DOHH2 (cell line): ENCODE results near the gene ZNF883.

ENCODE experiments used
- H3F3A ChIP-seq: fragments of 200-600 bp; sonication (generic), shearing (Covaris generic); 2 replicates; pipeline ENCODE4 v1.6.0; 2016; ENCODE audit warnings: antibody characterized with exemption, mild to moderate bottlenecking; ENCODE audit not compliant: control insufficient read depth, insufficient read depth
- H3K27ac ChIP-seq: fragments of 200-600 bp; sonication (generic); 2 replicates; pipeline ENCODE4 v1.5.1; 2014; ENCODE audit warnings: low read depth, mild to moderate bottlenecking, low read length, moderate library complexity
- H3K27me3 ChIP-seq: fragments of 200-600 bp; sonication (generic); 2 replicates; pipeline ENCODE4 v1.6.1; 2014; ENCODE audit warnings: mild to moderate bottlenecking, low read length, mixed read lengths; ENCODE audit not compliant: control insufficient read depth
- H3K36me3 ChIP-seq: fragments of 200-600 bp; sonication (generic); 2 replicates; pipeline ENCODE4 v1.6.1; 2014; ENCODE audit warnings: mild to moderate bottlenecking, low read length, moderate library complexity, mixed read lengths; ENCODE audit not compliant: control insufficient read depth
- H3K4me1 ChIP-seq: fragments of 200-600 bp; sonication (generic); 2 replicates; pipeline ENCODE4 v1.6.1; 2014; ENCODE audit warnings: mild to moderate bottlenecking, low read length, mixed read lengths; ENCODE audit not compliant: control insufficient read depth
- H3K4me2 ChIP-seq: fragments of 200-600 bp; sonication (generic); 2 replicates; pipeline ENCODE4 v1.6.0; 2014; ENCODE audit warnings: mild to moderate bottlenecking, low read length, moderate library complexity
- H3K4me3 ChIP-seq: fragments of 200-600 bp; sonication (generic); 2 replicates; pipeline ENCODE4 v1.5.1; 2014; ENCODE audit warnings: mild to moderate bottlenecking, low read length, mixed read lengths
- H3K79me2 ChIP-seq: fragments of 200-600 bp; sonication (generic); 2 replicates; pipeline ENCODE4 v1.6.1; 2014; ENCODE audit warnings: mild to moderate bottlenecking, low read length, mixed read lengths; ENCODE audit not compliant: control insufficient read depth
- H3K9me2 ChIP-seq: fragments of 200-600 bp; sonication (generic); replicated peaks from 2 replicates; pipeline ENCODE4 v1.6.1; 2014; ENCODE audit warnings: mild to moderate bottlenecking, low read length, mixed read lengths; ENCODE audit not compliant: control insufficient read depth
- H3K9me3 ChIP-seq: fragments of 200-600 bp; sonication (generic); 2 replicates; pipeline ENCODE4 v1.6.1; 2014; ENCODE audit warnings: antibody characterized with exemption, low read length, mixed read lengths; ENCODE audit not compliant: control insufficient read depth, insufficient read depth
- H4K20me1 ChIP-seq: fragments of 200-600 bp; sonication (generic); 2 replicates; pipeline ENCODE4 v1.6.0; 2014; ENCODE audit warnings: low read depth, mild to moderate bottlenecking, antibody characterized with exemption, low read length, moderate library complexity; ENCODE audit not compliant: control insufficient read depth, insufficient read depth
- EZH2phosphoT487 ChIP-seq: fragments of 200-600 bp; sonication (generic); IDR thresholded peaks from 2 replicates; pipeline ENCODE4 v1.6.1; 2017; ENCODE audit warnings: borderline replicate concordance, mild to moderate bottlenecking, antibody characterized with exemption, low read length, moderate library complexity, mixed read lengths
- TF ChIP-seq, protein P1 (sequence below): fragments of 200-600 bp; sonication (generic); IDR thresholded peaks from one replicate; pipeline ENCODE4 v1.5.1; 2014; ENCODE audit warnings: antibody characterized with exemption, mild to moderate bottlenecking, low read depth, low read length; ENCODE audit not compliant: poor library complexity, severe bottlenecking

ZNF883 gene

DNA sequence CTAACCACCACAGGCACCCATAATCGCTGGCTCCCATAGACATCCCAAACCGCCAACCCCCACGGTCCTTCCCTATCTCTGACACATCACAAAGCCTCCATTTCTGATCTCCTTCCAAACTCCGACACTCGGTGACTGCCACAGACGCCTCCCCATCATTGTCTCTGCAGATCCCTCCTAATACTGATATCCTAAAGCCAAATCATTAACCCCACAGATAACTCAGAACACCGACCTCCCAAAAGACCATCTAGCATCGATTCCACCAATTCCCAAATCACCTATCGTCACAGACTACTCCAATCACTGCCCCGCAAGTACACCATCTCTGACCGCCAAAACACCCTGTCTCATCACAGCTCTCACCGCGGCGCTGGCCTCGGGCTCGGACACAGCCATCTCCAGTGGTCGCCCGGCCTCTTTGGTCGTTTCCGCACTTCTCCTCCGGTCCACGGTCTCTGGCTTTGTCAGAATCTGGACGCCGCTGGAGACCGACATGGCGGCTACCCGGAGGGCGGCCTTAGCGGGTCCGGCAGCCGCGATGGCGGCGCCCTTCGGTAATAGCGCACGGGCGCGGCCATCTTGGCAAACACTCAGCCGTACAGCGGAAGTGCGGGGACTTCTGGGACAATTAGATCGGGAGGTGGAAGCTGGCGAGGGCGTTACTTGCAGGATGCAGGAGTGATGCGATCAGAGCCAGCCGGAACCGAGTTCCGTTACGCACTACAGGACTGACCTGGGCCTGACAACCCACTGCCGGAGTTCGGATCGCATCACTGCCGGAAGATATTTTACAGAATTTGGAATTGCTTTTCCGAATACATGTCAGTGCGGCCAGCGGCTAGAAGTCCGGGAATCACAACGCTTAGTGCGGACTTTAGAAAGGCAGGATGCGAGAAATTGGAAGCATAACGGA lies 44.5 kb upstream of the ZNF883 start, which contains the start of gene ZFP37:
Gene ZFP37 (minus strand): TSS at position 534 of the 916 bp plus-strand sequence. CDS start 36 bp downstream, at position 498.
- H3K4me1 ChIP-seq = peaks cover 5% of the 10 kb centered on the region; the same call in 1 of the 2 replicates
- no peaks in the 10 kb centered on the region for H3K27me3 ChIP-seq
- H3K79me2 ChIP-seq = peaks cover 8% of the 10 kb centered on the region; the same call in 1 of the 2 replicates
- peak within 1 kb of the TSS; percentile 81 for H3K4me3 ChIP-seq
- TF ChIP-seq, protein P1, sequence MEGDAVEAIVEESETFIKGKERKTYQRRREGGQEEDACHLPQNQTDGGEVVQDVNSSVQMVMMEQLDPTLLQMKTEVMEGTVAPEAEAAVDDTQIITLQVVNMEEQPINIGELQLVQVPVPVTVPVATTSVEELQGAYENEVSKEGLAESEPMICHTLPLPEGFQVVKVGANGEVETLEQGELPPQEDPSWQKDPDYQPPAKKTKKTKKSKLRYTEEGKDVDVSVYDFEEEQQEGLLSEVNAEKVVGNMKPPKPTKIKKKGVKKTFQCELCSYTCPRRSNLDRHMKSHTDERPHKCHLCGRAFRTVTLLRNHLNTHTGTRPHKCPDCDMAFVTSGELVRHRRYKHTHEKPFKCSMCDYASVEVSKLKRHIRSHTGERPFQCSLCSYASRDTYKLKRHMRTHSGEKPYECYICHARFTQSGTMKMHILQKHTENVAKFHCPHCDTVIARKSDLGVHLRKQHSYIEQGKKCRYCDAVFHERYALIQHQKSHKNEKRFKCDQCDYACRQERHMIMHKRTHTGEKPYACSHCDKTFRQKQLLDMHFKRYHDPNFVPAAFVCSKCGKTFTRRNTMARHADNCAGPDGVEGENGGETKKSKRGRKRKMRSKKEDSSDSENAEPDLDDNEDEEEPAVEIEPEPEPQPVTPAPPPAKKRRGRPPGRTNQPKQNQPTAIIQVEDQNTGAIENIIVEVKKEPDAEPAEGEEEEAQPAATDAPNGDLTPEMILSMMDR = no peak
- TF ChIP-seq EZH2phosphoT487 = no peak
- no peaks in the 10 kb centered on the region for H4K20me1 ChIP-seq
- H3K36me3 ChIP-seq = no peaks in the 10 kb centered on the region
- H3K4me2 ChIP-seq = peak within 1 kb of the TSS; percentile 66
- H3K9me2 ChIP-seq = no peaks in the 10 kb centered on the region
- H3K27ac ChIP-seq = no peak within 1 kb of the TSS
- no peaks in the 10 kb centered on the region; the same call in 1 of the 2 replicates for H3F3A ChIP-seq
- peaks cover 23% of the 10 kb centered on the region; the same call in 1 of the 2 replicates for H3K9me3 ChIP-seq

DNA sequence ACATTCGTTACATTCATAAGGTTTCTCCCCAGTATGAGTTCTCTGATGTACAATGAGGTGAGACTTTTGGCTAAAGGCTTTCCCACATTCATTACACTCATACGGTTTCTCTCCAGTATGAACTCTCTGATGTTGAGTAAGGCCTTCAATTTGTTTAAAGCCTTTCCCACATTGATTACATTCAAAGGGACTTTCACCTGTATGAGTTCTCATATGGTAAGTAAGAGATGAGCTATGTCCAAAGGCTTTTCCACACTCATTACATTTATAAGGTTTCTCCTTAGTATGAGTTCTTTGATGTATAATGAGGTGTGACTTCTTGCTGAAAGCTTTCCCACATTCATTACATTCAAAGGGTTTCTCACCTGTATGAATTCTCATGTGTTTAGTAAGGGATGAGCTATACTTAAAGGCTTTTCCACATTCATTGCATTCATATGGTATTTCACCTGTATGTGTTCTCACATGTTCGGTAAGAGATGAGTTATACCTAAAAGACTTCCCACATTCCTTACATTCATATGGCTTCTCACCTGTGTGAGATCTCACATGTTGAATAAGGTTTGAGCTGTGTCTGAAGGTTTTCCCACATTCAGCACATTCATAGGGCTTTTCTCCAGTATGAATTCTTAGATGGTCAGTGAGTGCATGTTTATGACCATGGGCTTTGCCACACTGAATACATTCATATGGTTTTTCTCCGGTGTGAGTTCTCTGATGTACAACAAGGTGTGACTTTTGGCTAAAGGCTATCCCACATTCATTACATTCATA lies 31.1 kb upstream of the ZNF883 start:
- Histone ChIP-seq H3K79me2 (no peaks in the 10 kb centered on the region), H3K4me3 (no peak overlapping the region), H3K36me3 (peaks cover 39% of the 10 kb centered on the region), H3K9me3 (peaks cover 56% of the 10 kb centered on the region), H3K27me3 (no peaks in the 10 kb centered on the region), H3K9me2 (no peaks in the 10 kb centered on the region), H3K27ac (no peak overlapping the region), H3K4me2 (no peak overlapping the region), H3F3A (no peaks in the 10 kb centered on the region), H4K20me1 (no peaks in the 10 kb centered on the region), H3K4me1 (no peaks in the 10 kb centered on the region)
- no peak for TF ChIP-seq EZH2phosphoT487
- TF ChIP-seq, protein P1 = no peak

DNA sequence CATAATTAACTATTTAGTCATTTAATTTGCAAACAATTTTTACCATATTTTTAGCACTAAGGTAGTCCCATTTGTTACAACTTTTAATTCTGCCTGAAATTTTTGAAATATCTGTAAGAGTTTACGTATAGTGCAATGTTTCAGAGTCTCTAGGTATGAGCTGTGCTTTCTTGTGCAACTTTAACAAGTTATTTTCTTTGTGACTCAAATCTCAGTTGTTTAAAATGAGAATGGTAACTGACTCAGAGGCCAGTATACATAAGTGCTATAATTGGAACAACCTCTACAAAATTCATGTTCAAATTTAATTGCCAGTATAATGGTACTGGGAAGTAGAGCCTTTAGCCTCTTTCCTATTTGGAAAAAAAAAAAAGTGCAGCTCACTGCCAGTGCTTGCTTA lies 14.2 kb upstream of the ZNF883 start:
- Histone ChIP-seq H3K4me3 (no peak overlapping the region), H3K27ac (no peak overlapping the region), H4K20me1 (no peaks in the 10 kb centered on the region), H3K9me2 (no peaks in the 10 kb centered on the region), H3F3A (no peaks in the 10 kb centered on the region), H3K79me2 (no peaks in the 10 kb centered on the region), H3K9me3 (no peaks in the 10 kb centered on the region; the same call in 1 of the 2 replicates), H3K27me3 (no peaks in the 10 kb centered on the region), H3K36me3 (no peaks in the 10 kb centered on the region), H3K4me1 (no peaks in the 10 kb centered on the region), H3K4me2 (no peak overlapping the region)
- TF ChIP-seq, protein P1 = no peak
- TF ChIP-seq EZH2phosphoT487 = no peak
